Measurements from ENCODE around the gene TVP23C.

DNA sequence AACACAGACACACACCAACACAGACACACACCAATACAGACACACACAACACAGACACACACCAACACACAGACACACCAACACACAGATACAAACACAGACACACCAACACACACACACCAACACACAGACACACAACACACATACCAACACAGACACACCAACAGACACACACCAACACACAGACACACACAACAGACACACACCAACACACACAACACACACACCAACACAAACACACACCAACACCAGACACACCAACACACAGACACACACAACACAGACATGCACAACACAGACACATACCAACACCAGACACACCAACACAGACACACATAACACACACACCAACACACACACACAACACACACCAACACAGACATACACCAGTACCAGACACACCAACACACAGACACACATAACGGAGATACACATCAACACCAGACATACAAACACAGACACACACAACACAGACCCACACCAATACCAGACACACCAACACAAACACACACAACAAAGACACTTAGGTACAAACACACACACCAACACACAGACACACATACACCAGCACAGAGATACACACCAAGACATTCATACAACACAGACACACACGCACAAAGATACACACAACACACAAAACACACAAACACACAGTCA lies 98.1 kb downstream of the TVP23C start:
- no peak for TF ChIP-seq POLR2AphosphoS5 (IDR thresholded peaks at IDR 0.05; ENCODE audit: low read depth, low read length)
- TF ChIP-seq POLR2A (IDR thresholded peaks at IDR 0.05; ENCODE audit: low read depth, low read length): no peak
- TF ChIP-seq POU2F2 (IDR thresholded peaks at IDR 0.05; ENCODE audit: low read depth, low read length): no peak
